Stimulated activated naive B cell treated with anti-CD40 and anti-IgM and Interleukin-4, amounts not matched to agents 10 μg/mL and 1 μg/mL and 100 μg/mL, for 72 hours (primary cell): Measurements from ENCODE around the gene CAPN9.
"Not testable (repeated sequence)": the region's sequence is repeated elsewhere in the genome, so short reads cannot be mapped to it uniquely, and the experiment has no call there.

Experiments used
- ATAC-seq, 2 donors: fragments of 150-1000 bp; cut with Tn5 transposase; replicated peaks; 2 replicates each; pipeline ENCODE4 v1.10.0; 2021; ENCODE audit warnings: moderate library complexity in 1 of 2
- DNase-seq: peaks from one replicate; pipeline ENCODE4 v3.0.0; 2021
- H3K27ac Mint-ChIP-seq: one replicate; pipeline ENCODE4 v1.8.0; 2022; ENCODE audit warnings: mild to moderate bottlenecking, mixed read lengths
- H3K27me3 Mint-ChIP-seq, 2 donors: one replicate each; pipeline ENCODE4 v1.8.0; 2022; ENCODE audit warnings: mixed read lengths in 2 of 2
- H3K36me3 Mint-ChIP-seq, 2 donors: one replicate each; pipeline ENCODE4 v1.8.0; 2022; ENCODE audit warnings: mixed read lengths in 2 of 2, mild to moderate bottlenecking in 1 of 2
- H3K4me1 Mint-ChIP-seq, 2 donors: one replicate each; pipeline ENCODE4 v1.8.0; 2022; ENCODE audit warnings: mixed read lengths in 2 of 2, mild to moderate bottlenecking in 1 of 2
- H3K4me3 Mint-ChIP-seq, 2 donors: one replicate each; pipeline ENCODE4 v1.8.0; 2022; ENCODE audit warnings: mild to moderate bottlenecking in 2 of 2, mixed read lengths in 2 of 2, moderate library complexity in 1 of 2
- H3K9me3 Mint-ChIP-seq, 2 donors: one replicate each; pipeline ENCODE4 v1.8.0; 2022; ENCODE audit warnings: mixed read lengths in 2 of 2, mild to moderate bottlenecking in 1 of 2

Gene CAPN9

DNA sequence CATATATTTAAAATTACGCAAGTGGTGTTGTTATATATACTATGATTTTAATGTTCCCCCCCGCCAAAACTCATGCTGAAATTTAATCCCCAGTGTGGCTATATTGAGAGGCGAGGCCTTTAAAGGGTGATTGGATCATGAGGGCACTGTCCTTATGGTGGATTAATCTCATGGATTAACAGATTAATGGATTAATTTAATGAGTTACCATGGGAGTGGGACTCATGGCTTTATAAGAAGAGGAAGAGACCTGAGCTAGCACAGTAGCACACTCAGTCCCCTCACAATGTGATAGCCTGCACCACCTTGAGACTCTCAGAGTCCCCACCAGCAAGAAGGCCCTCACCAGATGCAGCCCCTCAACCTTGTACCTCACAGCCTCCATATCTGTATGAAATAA lies 86.3 kb downstream of the CAPN9 start:
- ATAC-seq (no peak), DNase-seq (no peak)
- no peak overlapping the region for H3K27ac Mint-ChIP-seq
- peaks cover 17 to 20% of the 10 kb centered on the region in 2 donors for H3K27me3 Mint-ChIP-seq
- H3K4me3 Mint-ChIP-seq = no peak overlapping the region
- no peaks in the 10 kb centered on the region for H3K4me1 Mint-ChIP-seq
- H3K9me3 Mint-ChIP-seq = peaks cover 0 to 6% of the 10 kb centered on the region in 2 donors
- H3K36me3 Mint-ChIP-seq = peaks cover 3 to 4% of the 10 kb centered on the region in 2 donors

DNA sequence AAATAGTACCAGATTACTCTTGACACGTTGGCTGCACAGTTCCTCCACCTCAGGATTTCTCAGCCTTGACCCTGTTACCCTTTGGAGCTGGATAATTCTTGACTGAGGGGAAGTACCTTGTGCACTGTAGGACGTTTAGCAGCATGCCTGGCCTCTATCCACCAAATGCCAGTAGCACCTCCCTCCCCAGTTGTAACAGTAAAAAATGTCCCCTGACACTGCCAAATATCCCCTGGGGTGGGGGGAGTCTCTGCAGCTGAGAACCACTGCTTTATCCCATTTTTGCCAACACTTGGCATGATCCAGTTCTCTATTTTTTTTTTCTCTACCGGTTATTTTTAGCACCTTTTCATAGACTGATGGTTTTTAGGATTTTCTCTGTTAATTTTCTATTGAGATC lies 87.1 kb downstream of the CAPN9 start:
- Mint-ChIP-seq H3K27me3 (peaks cover 17 to 20% of the 10 kb centered on the region in 2 donors), H3K9me3 (peaks cover 0 to 6% of the 10 kb centered on the region in 2 donors), H3K4me3 (no peak overlapping the region), H3K36me3 (peaks cover 3 to 9% of the 10 kb centered on the region in 2 donors), H3K27ac (no peak overlapping the region), H3K4me1 (no peaks in the 10 kb centered on the region)
- ATAC-seq (no peak), DNase-seq (no peak)

DNA sequence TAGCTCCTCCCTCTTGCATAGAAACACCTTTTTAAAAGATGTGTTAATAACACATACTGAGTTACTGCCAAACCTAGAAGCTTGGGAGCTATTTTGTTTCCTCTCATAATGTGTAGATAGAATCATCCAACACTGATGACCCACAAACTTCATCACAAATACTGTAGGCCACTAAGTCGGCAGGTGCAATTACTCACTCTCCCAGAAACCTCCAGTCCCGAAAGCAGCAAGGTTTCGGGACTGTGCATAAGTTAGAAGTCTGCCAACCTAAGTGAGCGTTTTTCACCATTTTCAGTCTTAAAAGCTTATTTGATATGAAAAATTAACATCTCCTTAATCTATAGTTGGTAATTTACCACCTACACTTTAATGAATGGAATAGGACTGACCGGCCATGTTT lies 89.2 kb downstream of the CAPN9 start:
- Mint-ChIP-seq H3K4me1 (no peaks in the 10 kb centered on the region), H3K27me3 (peaks cover 15 to 17% of the 10 kb centered on the region in 2 donors), H3K4me3 (no peak overlapping the region), H3K36me3 (peaks cover 6 to 14% of the 10 kb centered on the region in 2 donors), H3K9me3 (no peaks in the 10 kb centered on the region), H3K27ac (no peak overlapping the region)
- DNase-seq (no peak), ATAC-seq (no peak)

DNA sequence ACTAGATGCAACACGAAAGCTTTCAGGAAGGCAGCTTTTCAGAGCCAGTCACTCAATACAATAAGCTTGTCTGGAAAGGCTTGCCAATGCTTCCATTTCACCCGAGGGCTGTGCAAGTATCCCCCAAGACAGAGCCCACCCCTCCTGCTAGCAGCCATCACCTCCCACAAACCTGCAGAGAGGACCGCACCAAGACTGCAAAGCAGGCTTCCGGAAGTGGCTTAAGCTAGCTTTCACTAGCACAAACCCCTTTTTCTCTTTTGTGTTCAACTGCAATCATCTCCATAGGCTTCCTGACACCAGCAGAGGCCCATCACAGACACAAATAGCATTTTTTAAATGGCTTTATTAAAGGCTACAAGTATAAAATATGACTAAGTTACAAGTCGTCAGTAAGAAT lies 89.6 kb downstream of the CAPN9 start:
- Mint-ChIP-seq H3K4me3 (no peak overlapping the region), H3K27ac (no peak overlapping the region), H3K27me3 (peaks cover 14 to 17% of the 10 kb centered on the region in 2 donors), H3K9me3 (no peaks in the 10 kb centered on the region), H3K36me3 (peaks cover 6 to 14% of the 10 kb centered on the region in 2 donors), H3K4me1 (no peaks in the 10 kb centered on the region)
- ATAC-seq (no peak), DNase-seq (no peak)

DNA sequence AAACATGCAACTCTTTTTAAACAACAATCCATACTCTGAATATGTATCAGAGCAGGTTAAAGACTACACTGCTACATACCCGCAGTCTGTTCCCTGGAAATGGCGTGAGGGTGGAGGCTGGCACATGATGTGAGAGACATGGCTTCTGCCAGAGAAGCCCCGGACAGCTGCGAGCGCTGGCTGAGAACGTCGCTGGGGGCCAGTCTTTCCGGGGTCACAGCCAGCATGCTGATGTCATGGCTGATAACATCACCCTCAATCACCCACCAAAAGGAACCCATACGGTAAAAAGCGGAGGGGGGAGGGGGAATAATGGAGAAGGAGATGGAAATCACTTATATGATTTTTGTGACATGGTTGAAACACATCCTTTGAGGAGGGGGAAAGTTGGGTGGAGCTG lies 92.0 kb downstream of the CAPN9 start:
- DNase-seq (no peak), ATAC-seq (no peak)
- Mint-ChIP-seq H3K27me3 (peaks cover 4 to 6% of the 10 kb centered on the region in 2 donors), H3K27ac (no peak overlapping the region), H3K36me3 (peaks cover 12 to 22% of the 10 kb centered on the region in 2 donors), H3K9me3 (no peaks in the 10 kb centered on the region), H3K4me3 (no peak overlapping the region), H3K4me1 (no peaks in the 10 kb centered on the region)

DNA sequence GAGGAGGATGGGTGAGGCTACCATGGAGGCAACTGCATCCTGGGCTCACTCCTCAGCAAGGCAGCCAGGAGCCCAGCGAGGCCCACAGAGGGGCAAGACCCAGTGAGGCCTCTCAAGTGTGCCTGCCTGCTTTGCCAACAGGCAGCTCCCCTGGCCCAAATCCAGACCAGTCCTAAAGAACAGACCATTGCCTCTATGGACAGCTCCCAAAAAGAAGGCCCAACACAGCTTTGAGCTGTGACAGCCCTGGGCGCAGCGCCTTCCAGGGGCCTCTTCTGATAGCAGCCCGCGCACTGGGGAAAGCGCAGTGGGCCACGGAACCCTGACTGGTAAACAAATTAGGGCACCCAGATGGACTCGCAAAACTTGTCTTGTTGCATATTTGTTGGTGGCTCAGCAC lies 95.6 kb downstream of the CAPN9 start:
- no peak for DNase-seq
- no peak overlapping the region for H3K27ac Mint-ChIP-seq
- H3K9me3 Mint-ChIP-seq = no peaks in the 10 kb centered on the region
- ATAC-seq = no peak
- peaks cover 15 to 25% of the 10 kb centered on the region in 2 donors for H3K36me3 Mint-ChIP-seq
- H3K4me1 Mint-ChIP-seq = no peaks in the 10 kb centered on the region
- H3K4me3 Mint-ChIP-seq = no peak overlapping the region
- H3K27me3 Mint-ChIP-seq = no peaks in the 10 kb centered on the region

DNA sequence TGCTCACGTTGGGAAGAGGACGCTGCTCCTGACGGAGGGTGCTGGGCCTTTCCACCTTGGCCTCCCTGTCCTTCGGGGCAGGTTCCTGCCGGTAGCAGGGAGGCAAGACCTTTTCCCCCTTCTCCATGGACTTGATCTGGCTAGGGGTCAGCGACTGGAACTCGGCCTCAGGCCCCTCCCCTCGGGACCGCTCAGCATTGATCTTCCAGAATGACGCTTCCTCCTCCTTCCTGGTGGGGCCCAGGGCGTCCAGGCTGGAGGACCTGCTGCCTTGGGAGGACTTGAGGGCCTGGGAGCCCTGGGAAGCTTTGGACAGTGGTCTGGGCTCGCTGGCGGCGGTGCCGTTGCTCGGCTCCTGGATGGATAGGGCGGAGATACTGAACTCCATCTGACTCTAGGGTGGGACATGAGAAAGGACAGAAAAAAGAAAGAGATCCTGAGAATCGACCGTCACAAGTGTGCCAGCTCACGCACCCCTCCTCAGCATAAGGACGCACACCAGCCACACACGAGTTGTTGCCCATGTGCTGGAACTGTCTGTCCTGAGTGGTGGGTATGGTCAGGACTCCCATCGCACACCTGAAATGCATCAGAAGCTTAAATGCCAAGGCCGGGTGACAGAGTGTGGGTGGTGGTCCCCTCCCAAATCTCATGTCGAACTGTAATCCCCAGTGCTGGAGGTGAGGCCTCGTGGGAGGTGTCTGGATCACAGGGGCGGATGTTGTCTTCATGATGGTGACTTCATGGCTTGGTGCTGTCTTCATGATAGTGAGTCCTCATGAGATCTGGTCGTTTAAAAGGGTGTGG lies 96.5 kb downstream of the CAPN9 start:
- Mint-ChIP-seq H3K27ac (no peak overlapping the region), H3K36me3 (peaks cover 12 to 21% of the 10 kb centered on the region in 2 donors), H3K4me3 (no peak overlapping the region), H3K9me3 (no peaks in the 10 kb centered on the region), H3K27me3 (no peaks in the 10 kb centered on the region), H3K4me1 (no peaks in the 10 kb centered on the region)
- ATAC-seq = no peak
- no peak for DNase-seq

DNA sequence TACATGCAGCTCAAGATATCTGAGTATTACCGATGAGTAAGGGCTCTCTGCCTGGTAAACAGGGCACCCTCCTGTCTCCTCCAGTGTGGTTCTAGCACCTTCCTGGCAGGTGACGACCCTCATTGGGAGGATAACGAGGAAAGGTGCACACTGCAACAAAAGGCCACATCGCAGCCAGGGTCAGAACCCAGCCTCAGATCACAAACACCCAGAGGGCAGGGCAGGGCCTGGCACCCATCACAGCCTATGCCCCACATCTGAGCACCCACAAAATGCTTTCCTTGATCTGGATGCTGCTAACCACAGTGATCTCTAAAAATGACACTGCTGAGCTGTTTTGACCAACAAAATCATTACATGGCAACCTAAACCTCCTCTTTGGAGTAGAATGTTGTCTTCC lies 97.4 kb downstream of the CAPN9 start:
- H3K4me3 Mint-ChIP-seq = no peak overlapping the region
- H3K27ac Mint-ChIP-seq = no peak overlapping the region
- DNase-seq (no peak), ATAC-seq (no peak)
- peaks cover 12 to 16% of the 10 kb centered on the region in 2 donors for H3K36me3 Mint-ChIP-seq
- no peaks in the 10 kb centered on the region for H3K27me3 Mint-ChIP-seq
- H3K9me3 Mint-ChIP-seq = no peaks in the 10 kb centered on the region
- no peaks in the 10 kb centered on the region for H3K4me1 Mint-ChIP-seq

DNA sequence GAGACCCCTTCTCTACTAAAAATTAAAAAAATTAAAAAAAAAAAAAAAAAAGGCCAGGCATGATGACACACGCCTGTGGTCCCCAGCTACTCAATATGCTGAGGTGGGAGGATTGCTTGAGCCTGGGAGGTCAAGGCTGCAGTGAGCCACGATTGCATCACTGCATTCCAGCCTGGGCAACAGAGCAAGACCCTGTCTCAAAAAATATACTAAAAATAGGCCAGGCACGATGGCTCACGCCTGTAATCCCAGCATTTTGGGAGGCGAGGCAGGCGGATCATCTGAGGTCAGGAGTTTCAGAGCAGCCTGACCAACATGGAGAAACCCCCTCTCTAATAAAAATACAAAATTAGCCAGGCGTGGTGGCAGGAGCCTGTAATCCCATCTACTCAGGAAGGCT lies 98.0 kb downstream of the CAPN9 start:
- not testable (repeated sequence) for H3K27me3 Mint-ChIP-seq, H3K27ac Mint-ChIP-seq, DNase-seq, H3K4me1 Mint-ChIP-seq, ATAC-seq, H3K9me3 Mint-ChIP-seq, H3K4me3 Mint-ChIP-seq
- H3K36me3 Mint-ChIP-seq = peaks cover 12 to 16% of the 10 kb centered on the region in 2 donors

DNA sequence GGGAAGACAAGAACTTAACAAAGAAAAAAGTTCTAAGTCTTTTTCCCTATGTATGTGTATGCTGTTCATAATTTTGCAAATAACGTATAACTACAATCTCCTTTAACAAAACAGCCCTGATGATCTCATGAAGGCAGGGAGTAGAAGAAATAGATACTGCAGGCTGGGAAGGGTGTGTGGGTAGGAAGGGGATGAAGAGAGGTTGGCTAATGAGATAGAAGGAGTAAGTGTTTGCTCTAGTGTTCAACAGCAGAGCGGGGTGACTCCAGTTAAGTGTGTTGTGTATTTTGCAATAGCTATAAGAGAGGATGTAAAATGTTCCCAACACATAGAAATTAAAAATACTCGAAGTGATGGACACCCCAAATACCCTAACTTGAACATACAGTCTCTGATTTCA lies 101.0 kb downstream of the CAPN9 start:
- H3K27ac Mint-ChIP-seq = no peak overlapping the region
- H3K4me3 Mint-ChIP-seq = no peak overlapping the region
- DNase-seq (no peak), ATAC-seq (no peak)
- H3K4me1 Mint-ChIP-seq = no peaks in the 10 kb centered on the region
- H3K36me3 Mint-ChIP-seq = peaks cover 16 to 22% of the 10 kb centered on the region in 2 donors
- H3K9me3 Mint-ChIP-seq = peaks cover 4% of the 10 kb centered on the region in 2 donors
- no peaks in the 10 kb centered on the region for H3K27me3 Mint-ChIP-seq

DNA sequence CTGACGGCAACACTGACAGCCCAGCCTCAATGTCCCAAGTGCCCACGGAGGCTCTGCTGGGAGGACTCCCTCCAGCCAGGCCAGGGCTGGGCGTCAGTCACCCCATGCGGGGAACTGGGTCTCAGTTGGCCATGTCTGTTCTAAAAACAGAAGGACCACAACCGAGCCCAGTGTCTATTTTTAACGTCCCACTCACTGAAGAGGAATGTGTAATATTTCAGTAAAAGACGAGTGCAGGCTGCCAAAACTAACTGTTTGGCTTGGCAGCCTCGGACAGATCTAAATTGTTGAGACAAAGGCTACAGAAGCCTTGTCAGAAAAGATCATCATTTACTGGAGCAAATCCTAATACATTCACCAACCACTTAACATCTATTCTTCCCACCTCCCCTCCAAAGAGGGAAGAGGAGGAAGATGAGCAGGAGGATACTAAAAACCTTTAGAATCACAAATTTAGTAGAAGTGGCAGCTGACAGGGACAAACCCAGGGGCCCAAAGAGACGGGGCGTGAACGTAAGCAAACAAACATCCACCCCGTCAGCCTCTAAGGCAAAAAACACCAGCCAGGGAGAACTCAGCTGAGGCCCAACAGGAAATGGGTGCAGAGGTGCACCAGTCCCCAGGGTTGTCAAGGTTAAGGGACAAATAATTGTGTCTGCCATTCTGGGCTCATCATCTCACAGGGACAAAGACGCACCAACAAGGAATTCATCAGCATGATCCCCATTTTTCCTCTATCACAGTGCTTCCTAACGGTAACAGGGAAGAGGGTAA lies 102.5 kb downstream of the CAPN9 start:
- Mint-ChIP-seq H3K27me3 (no peaks in the 10 kb centered on the region), H3K36me3 (peaks cover 10 to 14% of the 10 kb centered on the region in 2 donors), H3K27ac (no peak overlapping the region), H3K9me3 (peaks cover 4% of the 10 kb centered on the region in 2 donors), H3K4me1 (no peaks in the 10 kb centered on the region), H3K4me3 (no peak overlapping the region)
- ATAC-seq = no peak
- no peak for DNase-seq

DNA sequence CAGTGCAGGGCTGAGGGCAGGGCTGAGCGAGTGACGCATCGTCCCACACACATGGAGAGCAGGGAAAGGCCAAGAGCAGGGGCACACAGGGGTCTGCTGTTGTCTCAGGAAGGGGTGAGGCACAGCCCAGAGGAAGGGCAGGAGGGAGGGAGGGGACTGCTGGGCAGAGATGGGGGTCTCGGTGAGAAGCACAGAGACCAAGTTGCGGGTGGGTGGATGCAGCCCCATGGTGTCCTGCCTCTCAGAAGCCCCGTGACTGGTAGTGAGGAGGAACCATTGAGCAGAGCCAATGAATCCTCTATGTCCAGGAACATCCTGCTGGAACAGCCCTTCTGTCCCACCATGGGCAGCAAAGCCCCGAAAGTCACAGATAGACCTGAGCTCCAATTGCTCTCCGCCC lies 103.4 kb downstream of the CAPN9 start:
- Mint-ChIP-seq H3K4me3 (no peak overlapping the region), H3K4me1 (no peaks in the 10 kb centered on the region), H3K27me3 (no peaks in the 10 kb centered on the region), H3K36me3 (peaks cover 10 to 14% of the 10 kb centered on the region in 2 donors), H3K9me3 (peaks cover 4% of the 10 kb centered on the region in 2 donors), H3K27ac (peak overlapping the region; percentile 76)
- ATAC-seq = no peak
- no peak for DNase-seq

DNA sequence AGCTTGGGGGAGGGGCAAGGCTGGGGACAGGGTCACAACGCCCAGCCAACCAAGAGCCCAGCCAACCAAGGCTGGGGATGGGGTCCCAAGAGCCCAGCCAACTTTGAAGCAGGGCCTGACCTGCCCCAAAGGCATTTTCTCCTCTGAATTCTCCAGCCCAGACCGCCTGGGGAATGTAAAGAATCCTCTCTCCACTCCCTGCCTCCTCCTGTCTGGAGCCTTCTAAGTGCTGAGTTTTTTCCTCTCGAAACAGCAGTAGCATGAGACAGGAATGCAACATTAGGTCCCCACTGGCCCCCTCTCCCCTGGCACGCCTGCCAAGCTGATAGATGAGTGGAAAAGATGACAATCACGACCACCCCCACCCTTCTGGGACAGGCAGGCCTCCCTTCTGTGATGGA lies 104.1 kb downstream of the CAPN9 start:
- H3K36me3 Mint-ChIP-seq = peaks cover 10 to 14% of the 10 kb centered on the region in 2 donors
- ATAC-seq (no peak), DNase-seq (no peak)
- no peaks in the 10 kb centered on the region for H3K4me1 Mint-ChIP-seq
- H3K9me3 Mint-ChIP-seq = peaks cover 4% of the 10 kb centered on the region in 2 donors
- H3K4me3 Mint-ChIP-seq = no peak overlapping the region
- H3K27me3 Mint-ChIP-seq = no peaks in the 10 kb centered on the region
- H3K27ac Mint-ChIP-seq = no peak overlapping the region
